SK-N-SH (cell line): ENCODE data around the gene GXYLT2. TPM values are rescaled to one million over a fixed set of nuclear protein-coding genes. Genes with fewer than 3 reads are reported as not detected.

Experiments
- CTCF ChIA-PET: fragments of 300-600, 350-600 bp; formaldehyde crosslinking; extraction: SDS; loops from one replicate; lab custom pipeline; 2021; lab: Yijun Ruan, JAX
- POLR2A ChIA-PET: fragments of 350-600 bp; sonication (Branson Sonifier 250); formaldehyde crosslinking; extraction: SDS; loops from one replicate; lab custom pipeline; 2020; ENCODE audit warnings: antibody characterized with exemption, inconsistent platforms; lab: Yijun Ruan, JAX
- DNase-seq: peaks from one replicate; pipeline ENCODE4 v3.0.0; 2012
- H2AFZ ChIP-seq: fragments of 200-600 bp; sonication (generic); 2 replicates; pipeline ENCODE4 v1.8.1; 2016; ENCODE audit warnings: antibody characterized with exemption, mild to moderate bottlenecking, low read depth
- H3F3A ChIP-seq: fragments of 200-600 bp; sonication (generic); replicated peaks from 2 replicates; pipeline ENCODE3; 2016; ENCODE audit warnings: antibody characterized with exemption, mild to moderate bottlenecking; ENCODE audit not compliant: insufficient read depth
- H3K27ac ChIP-seq, 2 experiments: fragments of 200-500 bp in 1 of 2; fragments of 200-600 bp in 1 of 2; sonication (Bioruptor generic) in 1 of 2; sonication (generic), shearing (Covaris generic) in 1 of 2; 2 replicates each; pipeline versions ENCODE4 v1.5.1 to v1.6.1; 2014 to 2016; ENCODE audit warnings: low read depth in 2 of 2, inconsistent platforms in 1 of 2, low read length in 1 of 2, mild to moderate bottlenecking in 1 of 2, mixed read lengths in 1 of 2
- H3K27me3 ChIP-seq: fragments of 200-600 bp; sonication (generic), shearing (Covaris generic); 2 replicates; pipeline ENCODE4 v1.6.1; 2016; ENCODE audit warnings: mixed run types; ENCODE audit not compliant: insufficient read depth
- H3K36me3 ChIP-seq, 2 experiments: fragments of 200-500 bp in 1 of 2; fragments of 200-600 bp in 1 of 2; sonication (Bioruptor generic) in 1 of 2; sonication (generic) in 1 of 2; replicated peaks in 1 of 2; 2 replicates each; pipeline versions ENCODE3 to v1.5.1; 2014 to 2016; ENCODE audit warnings: low read length in 1 of 2, mild to moderate bottlenecking in 1 of 2; ENCODE audit not compliant: insufficient read depth in 2 of 2, control insufficient read depth in 1 of 2
- H3K4me1 ChIP-seq, 2 experiments: fragments of 200-500 bp in 1 of 2; fragments of 200-600 bp in 1 of 2; sonication (Bioruptor generic) in 1 of 2; sonication (generic), shearing (Covaris generic) in 1 of 2; 2 replicates each; pipeline versions ENCODE4 v1.5.1 to v1.6.1; 2014 to 2016; ENCODE audit warnings: low read depth in 1 of 2, low read length in 1 of 2, mixed run types in 1 of 2; ENCODE audit not compliant: insufficient read depth in 2 of 2, control insufficient read depth in 1 of 2
- H3K4me2 ChIP-seq: fragments of 200-600 bp; sonication (generic), shearing (Covaris generic); 2 replicates; pipeline ENCODE4 v1.6.1; 2017; ENCODE audit warnings: mixed run types
- H3K4me3 ChIP-seq, 2 experiments: fragments of 200-500 bp in 1 of 2; fragments of 200-600 bp in 1 of 2; sonication (Bioruptor generic) in 1 of 2; sonication (generic), shearing (Covaris generic) in 1 of 2; 2 replicates each; pipeline versions ENCODE4 v1.5.1 to v1.8.1; 2014 to 2016; ENCODE audit warnings: low read depth in 2 of 2, inconsistent platforms in 1 of 2, low read length in 1 of 2, mild to moderate bottlenecking in 1 of 2, mixed read lengths in 1 of 2, moderate library complexity in 1 of 2
- H3K79me2 ChIP-seq: fragments of 200-600 bp; sonication (generic); 2 replicates; pipeline ENCODE4 v1.8.1; 2017; ENCODE audit warnings: mild to moderate bottlenecking; ENCODE audit not compliant: insufficient read depth
- H3K9ac ChIP-seq: fragments of 200-600 bp; sonication (generic); 2 replicates; pipeline ENCODE4 v1.6.1; 2017; ENCODE audit warnings: mixed run types
- H3K9me2 ChIP-seq: fragments of 200-600 bp; sonication (generic); 2 replicates; pipeline ENCODE4 v1.6.1; 2017; ENCODE audit warnings: mixed run types
- H3K9me3 ChIP-seq: fragments of 200-600 bp; sonication (generic); 2 replicates; pipeline ENCODE4 v1.6.1; 2017; ENCODE audit warnings: mixed run types, mild to moderate bottlenecking, moderate library complexity
- H4K20me1 ChIP-seq: fragments of 200-600 bp; sonication (generic); 2 replicates; pipeline ENCODE4 v1.6.1; 2017; ENCODE audit warnings: mild to moderate bottlenecking, mixed run types; ENCODE audit not compliant: insufficient read depth
- CHD2 ChIP-seq: fragments of 150-350 bp; IDR thresholded peaks from 2 replicates; pipeline ENCODE4 v1.6.1; 2018; ENCODE audit warnings: low read length; ENCODE audit not compliant: partially characterized antibody
- NRF1 ChIP-seq: IDR thresholded peaks from 2 replicates; pipeline ENCODE4 v1.6.1; 2012; ENCODE audit warnings: low read depth, mild to moderate bottlenecking, low read length
- PBX3 ChIP-seq: IDR thresholded peaks from 2 replicates; pipeline ENCODE4; 2012
- RCOR1 ChIP-seq: fragments of 150-350 bp; IDR thresholded peaks from 2 replicates; pipeline ENCODE4 v1.6.1; 2017; ENCODE audit warnings: antibody characterized with exemption, low read length
- SIN3A ChIP-seq: IDR thresholded peaks from 2 replicates; pipeline ENCODE4 v1.6.1; 2012; ENCODE audit warnings: low read depth, mild to moderate bottlenecking, low read length, moderate library complexity, borderline replicate concordance
- YY1 ChIP-seq: IDR thresholded peaks from 2 replicates; pipeline ENCODE4 v1.4.0; 2012; ENCODE audit warnings: low read depth, mild to moderate bottlenecking
- WGBS: methylation state at CpG from one replicate; pipeline ENCODE4 v1.1.6; 2017; ENCODE audit warnings: low lambda C conversion rate; 5-methylcytosine and 5-hydroxymethylcytosine counted together
- polyA plus RNA-seq, 3 experiments: library from polyadenylated mRNA; depleted of rRNA; stranded (reverse); fragments of >200 nt; gene quantifications; 2 replicates each; pipeline ENCODE4 v1.2.3, GENCODE V29; 2012
- TF ChIP-seq, protein P1 (sequence below): IDR thresholded peaks from 2 replicates; pipeline ENCODE4 v1.6.1; 2012; ENCODE audit warnings: mild to moderate bottlenecking, low read depth, low read length, moderate library complexity

The GXYLT2 gene
- polyA plus RNA-seq (2012; rRNA removed) = 9.1 and 9.3 TPM in 2 replicates
- polyA plus RNA-seq (2012; cell fraction: cytosol; rRNA removed) = 9.7 and 10.2 TPM in 2 replicates
- 4.0 and 6.3 TPM in 2 replicates for polyA plus RNA-seq (2012; cell fraction: nucleus; rRNA removed)

- peak; percentile 89 for DNase-seq
- H3K9me3 ChIP-seq = no peaks in the 10 kb centered on the region
- TF ChIP-seq SIN3A (peak; percentile 31; the same call in 1 of the 2 replicates), CHD2 (peak; percentile 9), NRF1 (0 out of 2 replicates have a peak, but pooled peaks have one; percentile 23), YY1 (no peak), RCOR1 (peak; percentile 30; the same call in 1 of the 2 replicates)
- TF ChIP-seq, all 33 proteins: peak for 4
- Histone ChIP-seq H3K9ac (peak within 1 kb of the TSS; percentile 53; the same call in 1 of the 2 replicates), H3K9me2 (no peaks in the 10 kb centered on the region), H3K36me3 (no peaks in the 10 kb centered on the region), H3K79me2 (peaks cover 12% of the 10 kb centered on the region; the same call in 1 of the 2 replicates), H3K4me1 (peaks cover 24% of the 10 kb centered on the region in 2 experiments; a peak in 3 of 4 replicates), H3K4me3 (peak within 1 kb of the TSS; percentile 68 to 69), H3K4me2 (peak within 1 kb of the TSS; percentile 84), H3K27ac (peak within 1 kb of the TSS; percentile 73 to 92; a peak in 3 of 4 replicates), H3K27me3 (no peaks in the 10 kb centered on the region), H4K20me1 (no peaks in the 10 kb centered on the region), H3F3A (peaks cover 26% of the 10 kb centered on the region), H2AFZ (peak within 1 kb of the TSS; percentile 92)
- ChIA-PET POLR2A (interaction anchor here (0.6 to 1.1 kb wide), 3 partner anchors 13 to 430 kb away, joined by 3 read pairs; no protein-coding TSS in a partner anchor), CTCF (interaction anchor here (0.6 to 2.3 kb wide), 21 partner anchors 10 to 1177 kb away, joined by 3 to 17 read pairs (median 3); partner anchors contain the start of gene SHQ1)
- under 1% methylated on average over 23 of the region's 96 CpGs for WGBS
Observed at GRCh38 chr3:72887705-72888545, at the start of gene GXYLT2. TSS of gene GXYLT2 (plus strand) at chr3:72888046. CDS start at chr3:72888234, 188 bp downstream.

DNA sequence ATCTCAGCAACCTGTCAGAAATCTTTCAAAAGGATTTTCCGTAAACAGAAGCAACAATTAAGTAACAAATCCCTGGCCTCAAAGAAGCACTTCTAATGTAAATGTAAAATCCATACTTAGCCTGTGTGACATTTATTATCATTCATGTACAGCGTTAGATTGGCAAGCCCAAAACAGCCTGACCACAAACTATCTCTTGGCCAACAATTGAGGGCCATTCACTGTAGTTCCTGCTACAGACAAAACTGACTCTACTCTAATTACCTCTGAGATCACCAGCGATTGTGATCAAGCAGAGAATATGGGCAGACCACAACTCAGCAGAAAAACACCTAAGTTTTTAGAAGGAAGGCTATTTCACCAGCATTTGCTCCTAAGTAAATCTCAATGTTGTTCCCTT lies 48.8 kb upstream of the GXYLT2 start:
- H3F3A ChIP-seq = no peaks in the 10 kb centered on the region
- H3K9me2 ChIP-seq = no peaks in the 10 kb centered on the region
- no peak overlapping the region for H2AFZ ChIP-seq
- peaks cover 15% of the 10 kb centered on the region for H3K79me2 ChIP-seq
- 81% methylated on average over 3 of the region's 3 CpGs for WGBS
- no peak overlapping the region for H3K9ac ChIP-seq
- H3K27ac ChIP-seq = no peak overlapping the region
- CTCF ChIA-PET = no interaction called here
- POLR2A ChIA-PET = no interaction called here
- peaks cover 38 to 50% of the 10 kb centered on the region in 2 experiments for H3K36me3 ChIP-seq
- H3K9me3 ChIP-seq = no peaks in the 10 kb centered on the region
- no peak for TF ChIP-seq PBX3
- TF ChIP-seq, protein P1, sequence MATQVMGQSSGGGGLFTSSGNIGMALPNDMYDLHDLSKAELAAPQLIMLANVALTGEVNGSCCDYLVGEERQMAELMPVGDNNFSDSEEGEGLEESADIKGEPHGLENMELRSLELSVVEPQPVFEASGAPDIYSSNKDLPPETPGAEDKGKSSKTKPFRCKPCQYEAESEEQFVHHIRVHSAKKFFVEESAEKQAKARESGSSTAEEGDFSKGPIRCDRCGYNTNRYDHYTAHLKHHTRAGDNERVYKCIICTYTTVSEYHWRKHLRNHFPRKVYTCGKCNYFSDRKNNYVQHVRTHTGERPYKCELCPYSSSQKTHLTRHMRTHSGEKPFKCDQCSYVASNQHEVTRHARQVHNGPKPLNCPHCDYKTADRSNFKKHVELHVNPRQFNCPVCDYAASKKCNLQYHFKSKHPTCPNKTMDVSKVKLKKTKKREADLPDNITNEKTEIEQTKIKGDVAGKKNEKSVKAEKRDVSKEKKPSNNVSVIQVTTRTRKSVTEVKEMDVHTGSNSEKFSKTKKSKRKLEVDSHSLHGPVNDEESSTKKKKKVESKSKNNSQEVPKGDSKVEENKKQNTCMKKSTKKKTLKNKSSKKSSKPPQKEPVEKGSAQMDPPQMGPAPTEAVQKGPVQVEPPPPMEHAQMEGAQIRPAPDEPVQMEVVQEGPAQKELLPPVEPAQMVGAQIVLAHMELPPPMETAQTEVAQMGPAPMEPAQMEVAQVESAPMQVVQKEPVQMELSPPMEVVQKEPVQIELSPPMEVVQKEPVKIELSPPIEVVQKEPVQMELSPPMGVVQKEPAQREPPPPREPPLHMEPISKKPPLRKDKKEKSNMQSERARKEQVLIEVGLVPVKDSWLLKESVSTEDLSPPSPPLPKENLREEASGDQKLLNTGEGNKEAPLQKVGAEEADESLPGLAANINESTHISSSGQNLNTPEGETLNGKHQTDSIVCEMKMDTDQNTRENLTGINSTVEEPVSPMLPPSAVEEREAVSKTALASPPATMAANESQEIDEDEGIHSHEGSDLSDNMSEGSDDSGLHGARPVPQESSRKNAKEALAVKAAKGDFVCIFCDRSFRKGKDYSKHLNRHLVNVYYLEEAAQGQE = no peak
- no peaks in the 10 kb centered on the region for H4K20me1 ChIP-seq
- H3K4me2 ChIP-seq = no peak overlapping the region
- no peaks in the 10 kb centered on the region for H3K27me3 ChIP-seq
- no peak for DNase-seq
- peaks cover 0 to 3% of the 10 kb centered on the region in 2 experiments; a peak in 2 of 4 replicates for H3K4me1 ChIP-seq
- H3K4me3 ChIP-seq = no peak overlapping the region
